Left ventricle myocardium inferior (tissue), 1 donor: ENCODE results near the gene C11orf24. TPM values are rescaled to one million over a fixed set of nuclear protein-coding genes. Genes with fewer than 3 reads are reported as not detected.

Experiments
- DNase-seq: peaks from one replicate; pipeline ENCODE4 v3.0.0-alpha.2; 2020
- H3K27ac ChIP-seq: fragments of 200-600 bp; replicated peaks from 2 replicates; pipeline ENCODE4 v1.8.0; 2021
- H3K27me3 ChIP-seq: fragments of 200-600 bp; 2 replicates; pipeline ENCODE4 v1.8.0; 2021; ENCODE audit warnings: low read depth
- H3K36me3 ChIP-seq: fragments of 200-600 bp; 2 replicates; pipeline ENCODE4 v1.8.0; 2021
- H3K4me1 ChIP-seq: fragments of 200-600 bp; 2 replicates; pipeline ENCODE4 v1.8.0; 2021
- H3K4me3 ChIP-seq: fragments of 200-600 bp; 2 replicates; pipeline ENCODE4 v1.8.0; 2021; ENCODE audit warnings: mild to moderate bottlenecking, moderate library complexity
- H3K9me3 ChIP-seq: fragments of 200-600 bp; replicated peaks from 2 replicates; pipeline ENCODE4 v1.8.0; 2021
- intact Hi-C: fragments of 100-400 bp; cut with micrococcal nuclease; formaldehyde crosslinking; loops from one replicate; pipeline ENCODE4 v1.11.0; 2022
- total RNA-seq: library from RNA; stranded (reverse); fragmentation: NEBNext Ultra II Directional; extraction: Animal tissue kit (Norgen Biotek cat#: 25700); gene quantifications from one replicate; pipeline ENCODE4 v1.2.1, GENCODE V29; 2021
- TF ChIP-seq, protein P1 (sequence below): fragments of 200-600 bp; IDR thresholded peaks from 2 replicates; pipeline ENCODE4 v1.8.0; 2021; ENCODE audit warnings: antibody characterized with exemption, mild to moderate bottlenecking, borderline replicate concordance
- donor health status: DM: no; HTN: yes; CAD: no; lungs with severe emphysema.

C11orf24 gene
- total RNA-seq, 1 donor from 2014 or later, result 28.6 TPM

DNA sequence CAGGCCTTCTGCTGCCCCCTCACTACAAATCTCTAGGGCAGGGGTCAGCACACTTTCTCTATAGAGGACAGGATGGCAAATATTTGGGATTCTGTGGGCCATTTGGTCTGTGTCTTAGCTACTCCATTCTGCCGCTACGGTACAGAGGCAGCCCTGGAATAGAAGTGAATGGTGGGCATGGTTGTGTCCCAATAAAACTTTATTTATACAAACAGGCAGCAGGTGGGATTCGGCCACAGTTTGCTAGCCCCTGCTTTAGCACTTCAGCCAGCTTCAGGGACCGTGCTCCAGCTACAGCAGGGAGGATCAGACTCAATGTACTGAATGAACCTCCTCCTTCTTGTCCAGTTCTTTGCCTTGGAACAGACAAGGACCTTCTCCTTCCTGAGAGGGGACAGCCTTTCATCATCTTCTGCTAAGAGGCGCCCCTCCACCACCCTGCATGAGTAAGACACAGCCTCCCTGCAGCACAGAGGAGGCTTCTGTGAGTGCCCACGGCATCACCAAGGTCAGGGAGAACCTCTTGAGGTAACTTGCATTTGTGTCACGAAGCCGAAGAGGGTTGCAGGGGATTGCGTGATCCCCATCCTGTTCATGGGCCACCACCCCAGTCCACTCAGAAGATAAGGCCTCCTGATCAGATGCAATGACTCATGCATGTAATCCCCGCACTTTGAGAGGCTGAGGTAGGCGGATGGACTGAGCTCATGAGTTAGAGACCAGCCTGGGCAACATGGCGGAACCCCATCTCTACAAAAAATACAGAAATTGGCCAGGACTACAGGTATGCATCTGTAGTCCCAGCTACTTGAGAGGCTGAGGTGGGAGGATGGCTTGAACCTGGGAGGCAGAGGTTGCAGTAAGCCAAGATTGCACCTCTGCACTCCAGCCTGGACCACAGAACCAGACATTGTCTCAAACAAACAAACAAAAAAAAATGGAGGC is 4.6 kb downstream of the C11orf24 start:
- no peaks in the 10 kb centered on the region for H3K9me3 ChIP-seq
- peaks cover 49% of the 10 kb centered on the region for H3K4me1 ChIP-seq
- no peak overlapping the region for H3K27ac ChIP-seq
- no peak overlapping the region for H3K4me3 ChIP-seq
- intact Hi-C loops, result no loop called here
- H3K36me3 ChIP-seq, result peaks cover 55% of the 10 kb centered on the region
- TF ChIP-seq, protein P1, sequence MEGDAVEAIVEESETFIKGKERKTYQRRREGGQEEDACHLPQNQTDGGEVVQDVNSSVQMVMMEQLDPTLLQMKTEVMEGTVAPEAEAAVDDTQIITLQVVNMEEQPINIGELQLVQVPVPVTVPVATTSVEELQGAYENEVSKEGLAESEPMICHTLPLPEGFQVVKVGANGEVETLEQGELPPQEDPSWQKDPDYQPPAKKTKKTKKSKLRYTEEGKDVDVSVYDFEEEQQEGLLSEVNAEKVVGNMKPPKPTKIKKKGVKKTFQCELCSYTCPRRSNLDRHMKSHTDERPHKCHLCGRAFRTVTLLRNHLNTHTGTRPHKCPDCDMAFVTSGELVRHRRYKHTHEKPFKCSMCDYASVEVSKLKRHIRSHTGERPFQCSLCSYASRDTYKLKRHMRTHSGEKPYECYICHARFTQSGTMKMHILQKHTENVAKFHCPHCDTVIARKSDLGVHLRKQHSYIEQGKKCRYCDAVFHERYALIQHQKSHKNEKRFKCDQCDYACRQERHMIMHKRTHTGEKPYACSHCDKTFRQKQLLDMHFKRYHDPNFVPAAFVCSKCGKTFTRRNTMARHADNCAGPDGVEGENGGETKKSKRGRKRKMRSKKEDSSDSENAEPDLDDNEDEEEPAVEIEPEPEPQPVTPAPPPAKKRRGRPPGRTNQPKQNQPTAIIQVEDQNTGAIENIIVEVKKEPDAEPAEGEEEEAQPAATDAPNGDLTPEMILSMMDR, result no peak
- no peak for DNase-seq
- no peaks in the 10 kb centered on the region for H3K27me3 ChIP-seq

DNA sequence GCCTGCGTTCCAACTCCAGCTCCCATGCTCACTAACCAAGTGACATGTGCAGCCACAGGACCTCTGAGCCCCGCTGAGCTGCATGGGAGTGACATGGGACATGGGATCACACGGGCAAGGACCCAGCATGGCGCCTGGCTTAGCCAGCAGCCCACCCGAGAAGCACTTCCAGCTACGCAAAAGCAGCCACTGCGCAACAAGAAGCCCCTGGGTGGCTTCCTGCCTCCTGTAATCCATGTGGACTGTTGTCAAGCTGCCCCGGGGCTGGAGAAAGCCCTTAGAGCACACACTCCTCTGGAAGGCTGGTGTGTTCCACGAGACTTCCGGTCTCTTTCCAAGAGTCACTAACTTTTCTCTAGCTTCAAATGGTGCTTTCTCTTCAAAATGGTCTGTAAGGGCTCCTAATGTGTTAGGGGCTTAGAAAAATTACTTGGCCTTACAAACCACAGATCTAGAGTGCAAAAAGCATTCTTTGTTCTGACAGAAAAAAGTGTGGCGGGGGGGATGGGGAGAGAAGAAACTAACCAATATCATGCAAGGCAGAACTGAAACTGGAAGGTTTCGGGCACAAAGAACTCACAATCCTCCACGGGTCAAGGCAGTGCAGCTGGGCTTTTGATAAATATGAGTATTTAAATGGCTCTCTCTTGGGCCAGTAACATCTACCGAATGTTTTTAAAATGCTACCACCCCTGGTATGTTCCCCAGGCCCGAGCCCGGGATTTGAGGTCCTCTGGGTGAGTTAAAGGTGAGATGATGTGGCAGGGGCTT is 5.5 kb downstream of the C11orf24 start:
- Histone ChIP-seq H3K4me1 (peaks cover 43% of the 10 kb centered on the region), H3K4me3 (no peak overlapping the region), H3K27ac (peak overlapping the region; percentile 23), H3K9me3 (no peaks in the 10 kb centered on the region), H3K36me3 (peaks cover 64% of the 10 kb centered on the region), H3K27me3 (no peaks in the 10 kb centered on the region)
- no peak for DNase-seq
- TF ChIP-seq, protein P1, result no peak
- intact Hi-C loops, result no loop called here

DNA sequence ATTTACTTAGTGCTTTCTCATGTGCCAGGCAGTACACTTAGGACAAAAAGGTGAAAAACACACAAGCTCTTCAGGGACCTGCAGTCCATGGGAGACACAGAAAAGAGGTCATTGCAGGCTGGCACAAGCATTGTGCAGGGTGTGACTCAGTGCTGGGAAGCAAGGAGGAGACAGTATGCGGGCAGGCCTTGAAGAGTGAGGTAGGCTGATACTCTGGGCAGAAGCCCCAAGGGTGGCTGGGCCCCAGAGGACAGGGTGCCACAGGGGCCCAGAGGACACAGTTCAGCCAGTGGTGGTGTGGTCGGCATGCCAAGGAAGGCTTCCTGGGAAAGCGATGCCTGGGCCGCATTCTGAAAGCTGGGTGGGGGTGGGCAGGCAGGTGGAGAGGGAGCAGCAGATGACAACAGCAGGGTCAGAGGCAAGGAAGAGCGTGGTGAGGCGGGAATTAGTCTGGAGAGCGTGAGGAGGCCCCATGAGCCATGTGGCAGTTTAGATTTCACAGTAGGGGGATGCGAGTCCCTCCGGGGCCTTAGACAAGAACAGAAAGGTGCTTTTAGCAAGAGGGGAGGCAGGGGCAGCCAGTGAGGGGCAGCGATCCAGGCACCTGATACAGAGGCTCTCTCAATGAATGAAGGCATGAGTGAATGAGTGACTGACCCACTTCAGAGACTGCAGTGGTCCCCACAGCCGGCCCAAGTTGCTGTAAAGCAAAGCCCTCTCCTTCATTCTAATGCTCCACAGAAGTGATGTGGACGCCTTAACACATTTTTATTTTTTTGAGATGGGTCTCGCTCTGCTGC is 6.8 kb downstream of the C11orf24 start:
- intact Hi-C loops, result no loop called here
- Histone ChIP-seq H3K9me3 (no peaks in the 10 kb centered on the region), H3K27ac (no peak overlapping the region), H3K4me3 (no peak overlapping the region), H3K27me3 (no peaks in the 10 kb centered on the region), H3K36me3 (peaks cover 75% of the 10 kb centered on the region), H3K4me1 (peaks cover 30% of the 10 kb centered on the region)
- DNase-seq, result no peak
- TF ChIP-seq, protein P1, result no peak

DNA sequence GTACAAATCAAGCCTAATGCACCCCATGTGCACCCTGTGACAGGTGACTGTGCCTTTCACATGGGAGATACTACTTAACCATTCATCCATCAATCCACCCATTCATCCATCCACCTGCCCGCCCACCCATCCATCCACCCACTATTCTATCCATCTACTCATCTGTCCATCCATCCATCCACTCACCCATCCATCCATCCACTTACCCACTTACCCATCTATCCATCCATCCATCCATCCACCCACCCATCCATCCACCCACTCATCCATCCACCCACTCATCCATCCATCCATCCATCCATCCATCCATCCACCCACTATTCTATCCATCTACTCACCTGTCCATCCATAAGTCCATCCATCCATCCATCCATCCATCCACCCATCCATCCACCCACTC is 7.5 kb downstream of the C11orf24 start:
- Histone ChIP-seq H3K4me3 (no peak overlapping the region), H3K9me3 (no peaks in the 10 kb centered on the region), H3K4me1 (peaks cover 23% of the 10 kb centered on the region), H3K27ac (no peak overlapping the region), H3K36me3 (peaks cover 75% of the 10 kb centered on the region), H3K27me3 (no peaks in the 10 kb centered on the region)
- no peak for DNase-seq
- TF ChIP-seq, protein P1, result no peak
- intact Hi-C loops, result no loop called here

DNA sequence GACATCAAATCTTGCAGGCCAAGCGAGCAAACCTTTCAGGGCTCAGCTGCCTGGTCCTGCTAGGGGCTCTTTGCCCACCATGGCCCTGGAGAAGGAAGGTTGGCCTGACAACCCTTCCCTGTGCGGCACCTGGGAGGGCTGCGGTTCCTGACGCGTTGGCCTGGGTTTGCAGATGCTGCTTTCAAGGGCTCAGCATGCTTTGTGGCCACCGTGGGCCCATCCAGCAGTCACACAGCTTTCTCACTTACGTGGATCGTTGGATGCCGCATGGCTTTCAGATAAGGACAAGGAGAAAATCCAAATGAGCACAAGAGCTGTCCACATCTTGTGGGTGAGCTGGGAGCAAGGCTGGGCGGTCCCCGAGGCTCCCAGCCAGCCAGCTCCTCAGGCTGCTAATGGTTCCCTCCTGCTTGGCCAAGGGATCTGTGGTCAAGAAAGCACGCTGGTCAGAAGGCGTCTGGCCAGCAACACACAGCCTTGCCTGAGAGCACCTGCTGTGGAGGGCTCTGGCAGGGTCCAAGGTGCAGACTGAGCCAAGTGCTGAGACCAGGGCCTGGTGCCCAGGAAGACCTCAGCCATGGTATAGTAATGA is 8.2 kb downstream of the C11orf24 start:
- peaks cover 75% of the 10 kb centered on the region for H3K36me3 ChIP-seq
- peaks cover 16% of the 10 kb centered on the region for H3K4me1 ChIP-seq
- no peaks in the 10 kb centered on the region for H3K27me3 ChIP-seq
- H3K9me3 ChIP-seq, result no peaks in the 10 kb centered on the region
- intact Hi-C loops, result no loop called here
- no peak for DNase-seq
- no peak overlapping the region for H3K4me3 ChIP-seq
- H3K27ac ChIP-seq, result no peak overlapping the region
- TF ChIP-seq, protein P1, result no peak
